Heart left ventricle (tissue), 16 donors: ENCODE results near the gene MYH8. TPM values are rescaled to one million over a fixed set of nuclear protein-coding genes. Genes with fewer than 3 reads are reported as not detected.

Experiments used
- ATAC-seq, 4 donors: fragments of 200-7000 bp; cut with Tn5 transposase; one replicate each; pipeline ENCODE4 v1.9.1; 2020 to 2022; ENCODE audit warnings: moderate library complexity in 4 of 4, mild to moderate bottlenecking in 3 of 4, moderate number of reproducible peaks in 1 of 4
- DNase-seq, 5 donors: peaks; one replicate each; pipeline ENCODE4 v3.0.0-alpha.2; 2020
- H3K27ac ChIP-seq, 12 donors: fragments of 200-600 bp; sonication (generic) in 4 of 12; one replicate each; pipeline versions ENCODE4 v1.5.0 to v1.8.0; 2016 to 2022; ENCODE audit warnings: mild to moderate bottlenecking in 2 of 12
- H3K27me3 ChIP-seq, 9 donors: fragments of 200-600 bp; sonication (generic) in 2 of 9; one replicate each; pipeline versions ENCODE4 v1.5.1 to v1.8.0; 2016 to 2022; ENCODE audit warnings: mild to moderate bottlenecking in 3 of 9
- H3K36me3 ChIP-seq, 9 donors: fragments of 200-600 bp; sonication (generic) in 2 of 9; one replicate each; pipeline versions ENCODE4 v1.5.0 to v1.8.0; 2018 to 2022; ENCODE audit warnings: mild to moderate bottlenecking in 2 of 9
- H3K4me1 ChIP-seq, 12 donors: fragments of 200-600 bp; sonication (generic) in 4 of 12; one replicate each; pipeline versions ENCODE4 v1.5.0 to v1.8.0; 2016 to 2022; ENCODE audit warnings: mild to moderate bottlenecking in 3 of 12
- H3K4me3 ChIP-seq, 12 donors: fragments of 200-600 bp; sonication (generic) in 4 of 12; one replicate each; pipeline versions ENCODE4 v1.5.0 to v1.8.0; 2017 to 2022; ENCODE audit warnings: mild to moderate bottlenecking in 9 of 12, moderate library complexity in 4 of 12
- H3K9me3 ChIP-seq, 12 donors: fragments of 200-600 bp; sonication (generic) in 4 of 12; one replicate each; pipeline versions ENCODE4 v1.5.0 to v1.8.0; 2016 to 2022; ENCODE audit warnings: mild to moderate bottlenecking in 1 of 12
- POLR2A ChIP-seq, 2 donors: fragments of 450-650 bp; IDR thresholded peaks; one replicate each; pipeline ENCODE4 v1.6.1; 2017; ENCODE audit warnings: antibody characterized with exemption in 2 of 2, mild to moderate bottlenecking in 2 of 2, moderate library complexity in 2 of 2
- WGBS, 4 donors: extraction: QIAGEN DNeasy Blood & Tissue Kit in 2 of 4; methylation state at CpG; one replicate each; pipeline versions ENCODE4 v1.1.5 to v1.1.7; 2013 to 2018; 5-methylcytosine and 5-hydroxymethylcytosine counted together
- intact Hi-C, 10 donors: fragments of 100-400 bp; cut with DNase I; formaldehyde crosslinking; loops; one replicate each; pipeline versions ENCODE4 v1.11.1 to v1.14.2; 2022
- long read RNA-seq, 3 donors: library from polyadenylated mRNA; unstranded; transcript quantifications; one replicate each; pipeline ENCODE4 v2.0.0, GENCODE V29; 2020 to 2021
- polyA plus RNA-seq, 2 donors: library from polyadenylated mRNA; stranded (reverse); fragments of 200-250 nt; gene quantifications; one replicate each; pipeline ENCODE4 v1.2.3, GENCODE V29; 2013
- total RNA-seq, 9 donors: library from RNA; depleted of rRNA in 2 of 9; stranded (reverse); fragments of >200 nt in 2 of 9; fragmentation: NEBNext Ultra II Directional in 3 of 9; extraction: Animal tissue kit (Norgen Biotek cat#: 25700) in 3 of 9; gene quantifications; one replicate each; pipeline versions ENCODE4 v1.1.0 to v1.2.4, GENCODE V29; 2016 to 2023
- TF ChIP-seq, protein P1 (sequence below), 12 donors: fragments of 200-600 bp; sonication (generic) in 4 of 12; IDR thresholded peaks; one replicate each; pipeline versions ENCODE4 v1.5.0 to v1.8.0; 2018 to 2022; ENCODE audit warnings: antibody characterized with exemption in 12 of 12, mild to moderate bottlenecking in 5 of 12
- donor health status: ischemic (EF 13 %, LVEDD 7.1; RV severe dilation, severe dysfunction).
- donor health status: healthy with polysubstance abuse.
- donor health status: DM: no; HTN: yes; CAD: no.
- donor health status: DM: no; HTN: no; CAD: no.
- donor health status: ischemic (EF 25% LVEDD 6.9; RV normal size, moderate dysfunction).
- donor health status: ischemic (EF 25% LVEDD 5.7; RV mildly dilated, moderate dysfunction).
- donor health status: healthy.
- donor health status: DM: yes; HTN: yes; CAD: no.
- donor health status: ischemic (EF 35%, LVEDD 5.7; RV mildly dilated, moderate dysfunction).
- donor health status: nonischemic (EF 11% LVEDD 7.7; RV severe dilation, severe dysfunction).
- donor health status: DM: yes; HTN: yes; CAD: no.
- donor health status: PGD.
- donor health status: ischemic (EF 29% LVEDD 5.4; RV normal size, mild dysfunction).
- donor health status: nonischemic (EF 23%, LVEDD 6.1; RV moderate dilation, normal function).

Gene MYH8
- under 1 TPM in 1 of 9 donors, not detected in 8; 0.12 TPM for total RNA-seq
- not detected for polyA plus RNA-seq
- long read RNA-seq, donor 1: 0 reads
- long read RNA-seq, donor 2: 0 reads
- long read RNA-seq, donor 3: 0 reads

DNA sequence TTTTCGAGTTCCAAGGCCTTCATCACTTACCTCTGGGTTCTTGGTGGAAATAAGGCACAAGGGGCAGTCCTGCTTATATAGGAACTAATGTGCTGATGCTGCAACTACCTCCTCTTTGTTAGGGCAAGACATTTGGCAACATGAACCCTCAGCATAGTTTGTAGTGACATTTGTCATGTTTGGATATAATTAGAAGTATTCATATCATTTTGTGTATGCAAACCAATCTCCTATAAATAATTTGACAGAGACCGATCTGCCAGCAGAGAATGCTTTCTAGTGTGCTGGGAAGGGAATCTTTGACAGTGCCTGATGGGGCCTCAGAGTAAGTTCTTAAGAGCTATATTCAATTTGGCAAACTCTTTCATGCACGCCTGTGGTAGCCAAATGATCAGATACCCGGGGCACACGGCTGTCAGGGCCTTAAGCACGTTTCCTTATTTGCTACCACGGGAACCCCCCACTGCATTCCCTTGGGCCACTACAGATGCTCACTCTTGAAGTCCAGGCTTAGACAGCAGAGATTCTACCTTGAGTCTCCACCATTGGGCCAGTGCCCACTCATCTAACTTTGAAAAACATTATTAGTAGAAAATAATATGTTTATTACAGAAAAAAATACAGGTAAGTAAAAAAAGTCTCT lies at the start of gene MYH8:
Gene MYH8 (minus strand): TSS at position 51 of the 643 bp plus-strand sequence. CDS start 1,723 bp downstream, outside the sequence.
- peaks cover 0 to 7% (median 0%) of the 10 kb centered on the region in 12 donors for H3K4me1 ChIP-seq
- intact Hi-C loops: no loop called here
- TF ChIP-seq POLR2A (IDR thresholded peaks at IDR 0.05): no peak
- TF ChIP-seq, protein P1, sequence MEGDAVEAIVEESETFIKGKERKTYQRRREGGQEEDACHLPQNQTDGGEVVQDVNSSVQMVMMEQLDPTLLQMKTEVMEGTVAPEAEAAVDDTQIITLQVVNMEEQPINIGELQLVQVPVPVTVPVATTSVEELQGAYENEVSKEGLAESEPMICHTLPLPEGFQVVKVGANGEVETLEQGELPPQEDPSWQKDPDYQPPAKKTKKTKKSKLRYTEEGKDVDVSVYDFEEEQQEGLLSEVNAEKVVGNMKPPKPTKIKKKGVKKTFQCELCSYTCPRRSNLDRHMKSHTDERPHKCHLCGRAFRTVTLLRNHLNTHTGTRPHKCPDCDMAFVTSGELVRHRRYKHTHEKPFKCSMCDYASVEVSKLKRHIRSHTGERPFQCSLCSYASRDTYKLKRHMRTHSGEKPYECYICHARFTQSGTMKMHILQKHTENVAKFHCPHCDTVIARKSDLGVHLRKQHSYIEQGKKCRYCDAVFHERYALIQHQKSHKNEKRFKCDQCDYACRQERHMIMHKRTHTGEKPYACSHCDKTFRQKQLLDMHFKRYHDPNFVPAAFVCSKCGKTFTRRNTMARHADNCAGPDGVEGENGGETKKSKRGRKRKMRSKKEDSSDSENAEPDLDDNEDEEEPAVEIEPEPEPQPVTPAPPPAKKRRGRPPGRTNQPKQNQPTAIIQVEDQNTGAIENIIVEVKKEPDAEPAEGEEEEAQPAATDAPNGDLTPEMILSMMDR (IDR thresholded peaks at IDR 0.05): no peak
- no peak within 1 kb of the TSS for H3K27ac ChIP-seq
- H3K4me3 ChIP-seq: no peak within 1 kb of the TSS
- WGBS, 4 donors: 70 to 73% (median 71%) methylated on average over 7 of the region's 7 CpGs
- no peaks in the 10 kb centered on the region for H3K27me3 ChIP-seq
- no peaks in the 10 kb centered on the region for H3K9me3 ChIP-seq
- ATAC-seq (no peak), DNase-seq (no peak)
- no peaks in the 10 kb centered on the region for H3K36me3 ChIP-seq

DNA sequence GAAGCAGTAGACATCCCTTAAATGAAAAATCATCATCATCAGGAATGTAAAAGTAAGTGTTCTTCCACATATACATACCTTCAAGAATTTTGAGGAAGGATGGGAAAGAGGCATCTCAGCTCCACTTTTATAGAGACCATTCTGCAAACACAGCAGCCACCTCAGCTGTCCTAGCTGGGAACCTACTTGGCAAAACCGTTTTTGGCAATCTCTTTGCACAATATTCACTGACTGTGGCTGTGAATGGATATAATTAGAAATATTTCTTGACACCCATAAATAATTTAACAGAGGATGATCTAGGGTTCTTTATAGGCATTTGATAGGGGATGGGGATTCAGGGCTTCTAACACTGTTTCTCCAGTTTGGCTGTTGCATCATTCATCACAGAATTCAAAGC lies 47.7 kb upstream of the MYH8 start, which contains the start of gene MYH4:
Gene MYH4 (minus strand): TSS at position 101 of the 400 bp plus-strand sequence. CDS start 2,814 bp downstream, outside the sequence.
- no peaks in the 10 kb centered on the region for H3K9me3 ChIP-seq
- WGBS, 4 donors: 58 to 70% (median 65%) methylated on average over 1 of the region's 1 CpG
- intact Hi-C loops: loop anchor here in 1 of 10 donors (10.0 kb wide), 1 partner anchor 45 kb away; the partner anchor contains the start of gene MYH1
- no peaks in the 10 kb centered on the region for H3K27me3 ChIP-seq
- no peaks in the 10 kb centered on the region for H3K4me1 ChIP-seq
- no peak within 1 kb of the TSS for H3K4me3 ChIP-seq
- no peak for DNase-seq
- H3K27ac ChIP-seq: no peak within 1 kb of the TSS
- no peaks in the 10 kb centered on the region for H3K36me3 ChIP-seq
- TF ChIP-seq, protein P1 (IDR thresholded peaks at IDR 0.05): no peak
- no peak for TF ChIP-seq POLR2A (IDR thresholded peaks at IDR 0.05)
- ATAC-seq: no peak

DNA sequence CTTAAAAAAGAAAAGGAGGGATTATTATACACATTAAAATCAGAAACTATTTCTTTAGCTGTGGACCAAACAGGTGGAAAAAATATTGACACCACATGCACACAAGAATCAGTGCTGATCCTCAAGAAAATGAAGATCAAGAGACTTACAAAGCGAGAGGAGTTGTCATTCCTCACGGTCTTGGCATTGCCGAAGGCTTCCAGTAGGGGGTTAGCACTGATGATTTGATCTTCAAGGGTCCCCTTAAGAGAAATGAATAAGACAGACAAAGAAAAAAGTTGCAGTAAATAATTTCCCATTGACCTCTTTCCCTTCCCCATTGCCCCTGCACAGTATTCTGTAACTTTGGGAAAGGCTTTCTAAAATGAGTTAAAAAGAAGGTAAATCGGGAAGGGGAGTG lies 41.7 kb upstream of the MYH8 start:
- intact Hi-C loops: loop anchor here in 1 of 10 donors (10.0 kb wide), 1 partner anchor 51 kb away; the partner anchor contains the start of gene MYH1
- TF ChIP-seq POLR2A (IDR thresholded peaks at IDR 0.05): no peak
- TF ChIP-seq, protein P1 (IDR thresholded peaks at IDR 0.05): no peak
- 63 to 78% (median 71%) methylated on average over 4 of the region's 4 CpGs for WGBS, 4 donors
- no peak for DNase-seq
- Histone ChIP-seq H3K36me3 (no peaks in the 10 kb centered on the region), H3K27me3 (no peaks in the 10 kb centered on the region), H3K4me1 (no peaks in the 10 kb centered on the region), H3K9me3 (no peaks in the 10 kb centered on the region), H3K27ac (no peak overlapping the region), H3K4me3 (no peak overlapping the region)
- ATAC-seq: no peak

DNA sequence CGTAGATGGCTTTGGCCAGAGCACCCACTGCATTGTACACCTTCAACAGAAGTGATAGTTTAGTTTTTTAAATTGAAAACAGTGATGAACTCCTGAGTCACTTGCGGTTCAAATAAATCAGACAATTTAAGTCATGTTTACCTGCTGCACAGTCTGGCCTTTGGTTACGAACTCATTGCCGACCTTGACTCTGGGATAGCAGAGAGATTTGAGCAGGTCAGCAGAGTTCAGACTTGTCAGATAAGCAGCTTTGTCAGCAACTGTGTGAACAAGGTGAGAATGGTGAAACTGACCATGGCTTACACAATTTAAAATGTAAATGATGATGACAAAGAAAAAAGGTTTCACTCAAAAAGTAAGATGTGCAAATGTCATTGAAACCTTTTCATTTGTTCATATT lies 38.3 kb upstream of the MYH8 start:
- TF ChIP-seq, protein P1 (IDR thresholded peaks at IDR 0.05): no peak
- no peak for TF ChIP-seq POLR2A (IDR thresholded peaks at IDR 0.05)
- Histone ChIP-seq H3K27me3 (no peaks in the 10 kb centered on the region), H3K4me3 (no peak overlapping the region), H3K9me3 (no peaks in the 10 kb centered on the region), H3K27ac (no peak overlapping the region), H3K4me1 (no peaks in the 10 kb centered on the region), H3K36me3 (no peaks in the 10 kb centered on the region)
- no peak for DNase-seq
- 72 to 76% (median 74%) methylated on average over 4 of the region's 4 CpGs for WGBS, 4 donors
- no peak for ATAC-seq
- intact Hi-C loops: loop anchor here in 1 of 10 donors (10.0 kb wide), 1 partner anchor 55 kb away; the partner anchor contains the start of gene MYH1
